H7 (cell line): ENCODE measurements around the gene ZNF462. TPM values are rescaled to one million over a fixed set of nuclear protein-coding genes. Genes with fewer than 3 reads are reported as not detected.

ENCODE experiments used
- DNase-seq: peaks from one replicate; pipeline ENCODE4 v3.0.0; 2012
- H3K27me3 ChIP-seq: 2 replicates; pipeline ENCODE4 v1.6.0; 2011; ENCODE audit warnings: mild to moderate bottlenecking, low read length; ENCODE audit not compliant: control insufficient read depth, insufficient read depth
- H3K36me3 ChIP-seq: replicated peaks from 2 replicates; pipeline ENCODE4 v1.5.1; 2011; ENCODE audit warnings: low read length; ENCODE audit not compliant: control insufficient read depth, insufficient read depth
- H3K4me3 ChIP-seq: 2 replicates; pipeline ENCODE4 v1.5.1; 2011; ENCODE audit warnings: low read depth, mild to moderate bottlenecking, control low read depth, low read length, moderate library complexity; ENCODE audit not compliant: insufficient read depth
- total RNA-seq: library from RNA; depleted of rRNA; stranded (reverse); fragments of >200 nt; shearing (Covaris generic); gene quantifications from 2 replicates; pipeline ENCODE4 v1.2.3, GENCODE V29; 2014

ZNF462 gene
- total RNA-seq, 1 experiment from 2014 or later, result 34.7 TPM

DNA sequence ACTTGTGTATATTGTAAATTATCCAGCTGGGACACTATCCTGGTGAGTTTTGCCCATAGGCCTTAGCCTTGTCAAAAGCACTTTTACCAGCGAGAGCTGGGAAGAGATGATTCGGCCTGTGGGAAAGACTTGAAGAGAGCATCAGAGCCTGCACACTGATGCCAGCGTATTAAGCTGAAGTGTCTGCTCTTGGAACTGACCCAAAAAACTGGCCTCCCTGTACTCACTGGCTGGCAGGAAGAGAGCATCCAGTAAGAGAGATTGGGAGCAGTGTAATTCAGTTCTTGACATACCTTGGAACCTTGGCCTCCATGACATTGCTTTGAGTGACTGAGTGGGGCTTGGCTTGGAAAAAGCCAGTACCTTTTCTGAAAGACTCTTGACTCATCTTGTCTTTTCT is 73.7 kb downstream of the ZNF462 start:
- Histone ChIP-seq H3K36me3 (peaks cover 35% of the 10 kb centered on the region), H3K27me3 (no peaks in the 10 kb centered on the region), H3K4me3 (no peak overlapping the region)
- DNase-seq, result no peak

DNA sequence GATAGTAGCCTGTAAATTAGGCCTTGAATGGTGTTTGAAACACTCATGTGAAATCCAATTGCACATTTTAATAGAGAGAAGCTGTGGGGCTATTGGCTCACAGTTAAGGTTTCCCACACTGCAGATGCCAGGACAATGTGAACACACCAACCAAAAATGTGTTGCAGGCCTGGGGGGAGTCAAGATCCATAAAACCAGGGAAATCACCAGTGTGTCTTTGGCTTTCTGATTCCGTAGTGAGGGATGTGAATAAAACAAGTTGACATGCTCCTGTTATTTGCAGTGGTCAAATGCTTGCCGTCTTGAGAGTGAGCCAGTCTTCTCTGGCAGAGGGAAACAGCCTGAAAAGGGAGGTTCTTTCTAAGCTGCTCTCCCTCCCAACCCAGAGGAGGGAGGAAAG is 79.0 kb downstream of the ZNF462 start:
- DNase-seq, result no peak
- Histone ChIP-seq H3K4me3 (no peak overlapping the region), H3K27me3 (no peaks in the 10 kb centered on the region), H3K36me3 (peaks cover 25% of the 10 kb centered on the region)

DNA sequence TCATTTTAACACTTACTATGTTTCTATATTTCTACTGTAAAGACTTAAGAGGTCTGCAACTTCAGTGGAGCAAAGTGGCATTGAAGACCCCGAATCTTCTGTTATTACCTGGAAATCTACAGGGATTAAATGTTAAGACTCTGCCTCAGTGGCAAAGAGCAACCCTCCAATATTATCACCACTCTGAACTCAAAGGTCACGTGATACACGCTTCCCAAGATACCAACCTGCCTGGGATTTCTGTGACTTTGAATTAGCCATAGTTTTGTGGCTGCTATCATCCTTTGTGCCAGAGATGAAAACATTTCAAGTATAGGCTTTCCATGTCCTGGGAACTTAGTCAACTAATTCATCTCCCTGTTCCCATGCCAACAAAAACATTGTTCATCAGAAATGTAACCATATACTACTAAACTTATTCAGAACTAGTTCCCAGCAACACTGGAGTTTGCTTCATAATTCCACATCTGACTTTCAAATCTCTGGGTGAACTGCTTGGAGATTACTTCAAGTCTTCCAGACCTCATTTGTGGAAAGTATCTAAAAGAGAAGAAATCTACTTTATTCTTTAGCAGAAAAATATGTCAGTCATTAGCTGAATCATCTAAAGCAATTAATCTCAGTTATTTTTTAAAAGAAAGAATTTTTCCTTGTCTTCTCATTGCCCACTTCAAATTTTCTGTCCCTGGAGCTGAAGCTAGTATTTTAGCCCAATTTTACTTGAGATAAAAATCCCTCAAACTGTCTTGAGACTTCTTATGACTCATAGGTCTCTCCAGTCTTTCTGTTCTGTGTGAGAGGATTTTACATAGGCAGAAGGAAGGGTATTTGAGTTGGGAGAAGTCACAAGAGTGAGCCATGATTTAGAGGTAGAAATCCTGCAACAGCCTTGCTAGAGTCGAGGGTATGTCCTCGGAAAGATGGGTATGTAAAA is 83.0 kb downstream of the ZNF462 start:
- Histone ChIP-seq H3K27me3 (no peaks in the 10 kb centered on the region), H3K4me3 (no peak overlapping the region), H3K36me3 (peaks cover 15% of the 10 kb centered on the region)
- DNase-seq, result no peak

DNA sequence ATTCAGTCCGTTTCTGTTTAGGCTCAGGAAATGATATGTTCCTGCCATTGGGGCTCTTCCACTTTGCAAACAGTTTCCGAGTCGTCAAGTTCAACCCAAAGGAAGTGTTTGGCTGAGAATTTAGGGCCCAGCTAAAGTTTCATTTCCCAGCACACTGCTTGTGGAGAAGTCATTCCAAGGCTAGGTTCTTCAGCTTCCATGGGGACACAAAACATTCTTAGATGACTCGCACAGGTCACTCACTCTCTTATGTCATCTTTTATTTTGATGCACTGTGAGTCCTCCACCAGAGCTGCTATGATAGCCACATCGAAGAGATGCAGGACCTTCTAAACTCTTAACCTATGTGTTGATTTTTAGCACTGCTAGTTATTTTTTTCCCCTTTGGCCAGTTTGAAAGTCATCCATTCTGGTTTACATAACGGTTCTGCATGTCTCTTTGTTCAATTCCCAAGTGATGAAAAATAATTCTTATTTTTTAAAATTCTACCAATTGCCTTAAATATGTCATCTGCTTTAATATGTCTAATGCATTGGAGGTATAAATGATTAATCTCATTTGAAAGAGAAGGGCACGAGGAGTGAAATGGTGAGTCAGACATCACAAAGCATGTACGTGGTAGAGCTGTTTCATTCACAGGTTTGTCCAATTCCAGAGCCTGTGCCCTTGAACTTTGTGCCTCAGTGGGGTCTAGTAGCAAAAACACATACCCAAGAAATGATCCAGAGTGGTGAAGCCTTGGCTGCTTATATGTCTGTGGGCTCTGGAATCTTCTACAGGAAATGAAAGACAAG is 84.3 kb downstream of the ZNF462 start:
- no peak for DNase-seq
- H3K36me3 ChIP-seq, result peaks cover 11% of the 10 kb centered on the region

DNA sequence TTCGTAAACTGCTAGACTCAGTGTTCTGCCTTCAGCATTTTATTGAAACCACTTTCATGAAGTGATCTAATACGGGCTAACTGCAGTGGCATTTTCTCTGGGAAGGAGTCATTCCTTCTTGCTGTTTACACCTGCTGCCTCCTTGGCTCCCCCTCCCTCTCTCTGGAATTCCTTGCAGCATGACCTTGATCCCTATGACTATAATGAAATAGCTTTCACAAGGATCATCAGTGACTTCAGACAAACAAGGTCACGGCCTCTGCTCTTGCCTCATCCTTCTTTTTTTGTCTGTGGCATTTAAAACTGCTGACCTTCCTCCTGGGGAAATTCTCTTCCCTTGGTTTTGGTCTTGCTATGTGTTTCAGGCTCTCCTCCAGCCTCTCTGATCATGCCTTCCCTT is 90.2 kb downstream of the ZNF462 start:
- Histone ChIP-seq H3K36me3 (peaks cover 14% of the 10 kb centered on the region), H3K27me3 (no peaks in the 10 kb centered on the region), H3K4me3 (no peak overlapping the region)
- no peak for DNase-seq

More for the DNA sequence above, 84.3 kb downstream of the ZNF462 start:
- no peak overlapping the region for H3K4me3 ChIP-seq
- H3K27me3 ChIP-seq, result no peaks in the 10 kb centered on the region

DNA sequence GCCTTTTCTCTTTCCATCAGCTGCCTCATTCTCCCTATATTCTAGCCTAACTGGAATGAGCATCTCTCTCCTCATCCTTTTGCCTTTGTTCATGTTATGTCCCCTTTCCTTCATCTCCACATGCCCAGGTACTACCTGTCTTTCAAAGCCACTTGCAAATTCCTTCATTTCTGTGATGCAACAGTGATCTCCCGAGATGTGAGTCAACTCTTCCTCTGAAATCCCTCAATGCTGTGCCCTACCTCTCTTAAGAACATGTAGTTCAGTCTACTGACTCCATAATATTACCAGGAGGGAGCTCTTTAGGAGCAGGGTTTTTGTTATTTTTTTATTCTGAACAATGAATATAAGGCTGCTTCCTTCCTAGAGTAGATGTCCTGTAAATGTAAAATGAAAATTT is 91.6 kb downstream of the ZNF462 start:
- Histone ChIP-seq H3K27me3 (no peaks in the 10 kb centered on the region), H3K36me3 (peaks cover 18% of the 10 kb centered on the region), H3K4me3 (no peak overlapping the region)
- no peak for DNase-seq

DNA sequence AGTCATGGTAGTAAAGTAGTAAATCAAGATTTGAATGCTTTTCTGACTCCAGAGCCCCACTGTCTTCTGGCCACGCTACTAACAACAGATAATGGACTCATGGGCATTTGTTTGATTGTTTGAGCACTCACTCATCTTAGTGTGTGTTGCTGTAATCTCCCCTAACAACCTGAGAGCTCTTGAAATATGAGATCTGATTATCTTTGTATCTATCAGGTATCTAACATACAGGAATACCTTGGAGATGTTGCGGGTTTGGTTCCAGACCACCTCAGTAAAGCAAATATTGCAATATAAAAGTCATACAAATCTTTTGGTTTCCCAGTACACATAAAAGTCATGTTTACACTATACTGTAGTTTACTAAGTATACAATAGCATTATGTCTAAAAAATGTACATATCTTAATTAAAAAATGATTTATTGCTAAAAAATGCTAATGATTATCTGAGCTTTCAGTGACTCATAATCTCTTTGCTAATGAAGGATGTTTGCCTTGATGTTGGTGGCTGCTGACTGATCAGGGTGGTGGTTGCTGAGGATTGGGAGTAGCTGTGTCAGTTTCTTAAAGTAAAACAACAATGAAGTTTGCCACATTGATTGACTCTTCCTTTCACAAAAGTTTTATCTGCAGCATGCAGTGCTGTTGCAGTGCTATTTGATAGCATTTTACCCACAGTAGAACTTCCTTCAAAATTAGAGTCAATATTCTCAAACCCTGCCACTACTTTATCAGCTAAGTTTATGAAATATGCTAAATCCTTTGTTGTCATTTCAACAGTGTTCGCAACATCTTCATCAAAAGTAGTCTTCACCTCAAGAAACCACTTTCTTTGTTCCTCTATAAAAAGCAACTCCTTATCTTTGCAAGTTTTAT is 92.2 kb downstream of the ZNF462 start:
- no peak for DNase-seq
- Histone ChIP-seq H3K36me3 (peaks cover 15% of the 10 kb centered on the region), H3K4me3 (no peak overlapping the region), H3K27me3 (no peaks in the 10 kb centered on the region)

DNA sequence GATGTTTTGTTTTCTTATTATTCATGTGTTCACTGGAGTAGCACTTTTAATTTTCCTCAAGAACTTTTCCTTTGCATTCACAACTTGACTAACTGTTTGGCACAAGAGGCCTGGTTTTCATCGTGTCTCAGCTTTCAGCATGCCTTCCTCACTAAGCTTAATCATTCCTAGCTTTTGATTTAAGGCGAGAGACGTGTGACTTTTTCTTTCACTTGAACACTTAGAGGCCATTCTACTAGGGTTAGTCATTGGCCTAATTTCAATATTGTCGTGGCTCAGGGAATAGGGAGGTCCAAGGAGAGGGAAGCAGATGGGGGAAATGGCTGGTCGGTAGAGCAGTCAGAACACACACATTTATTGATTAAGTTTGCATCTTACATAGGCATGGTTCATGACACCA is 94.0 kb downstream of the ZNF462 start:
- H3K4me3 ChIP-seq, result no peak overlapping the region
- DNase-seq, result no peak
- H3K36me3 ChIP-seq, result peaks cover 16% of the 10 kb centered on the region
- no peaks in the 10 kb centered on the region for H3K27me3 ChIP-seq

DNA sequence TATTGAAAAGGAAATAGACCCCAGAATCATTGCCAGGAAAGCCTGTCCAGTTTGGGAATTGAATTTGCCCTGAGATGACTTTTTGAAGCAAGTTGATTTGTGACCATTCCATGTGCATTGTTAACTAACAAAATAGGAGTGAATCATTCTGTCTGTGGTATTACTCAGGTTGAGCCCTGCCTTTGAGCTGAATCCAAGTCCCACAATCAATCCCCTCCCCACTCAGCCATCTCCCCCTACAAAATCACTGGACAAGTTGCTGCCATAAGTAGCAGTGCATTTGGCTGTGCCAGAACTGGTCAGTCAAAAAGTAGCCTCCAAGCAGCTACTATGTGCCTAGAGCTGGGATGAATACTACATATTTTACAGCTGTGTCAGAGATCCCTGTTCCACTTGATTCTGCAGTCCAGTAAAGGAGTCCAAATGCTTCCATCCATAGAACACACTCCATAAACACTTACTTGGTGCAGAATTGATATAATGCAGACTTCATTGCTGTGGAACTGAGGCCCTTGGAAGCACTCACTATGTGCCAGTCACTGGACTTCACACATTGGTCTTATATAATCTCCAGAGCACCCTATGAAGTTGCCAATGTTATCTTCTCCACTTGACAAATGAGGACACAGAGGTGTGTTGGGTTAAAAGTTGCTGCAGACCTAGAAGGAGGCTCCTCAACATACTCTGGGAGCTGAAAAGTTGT is 96.1 kb downstream of the ZNF462 start:
- no peak for DNase-seq
- Histone ChIP-seq H3K27me3 (no peaks in the 10 kb centered on the region), H3K36me3 (peaks cover 15% of the 10 kb centered on the region), H3K4me3 (no peak overlapping the region)

DNA sequence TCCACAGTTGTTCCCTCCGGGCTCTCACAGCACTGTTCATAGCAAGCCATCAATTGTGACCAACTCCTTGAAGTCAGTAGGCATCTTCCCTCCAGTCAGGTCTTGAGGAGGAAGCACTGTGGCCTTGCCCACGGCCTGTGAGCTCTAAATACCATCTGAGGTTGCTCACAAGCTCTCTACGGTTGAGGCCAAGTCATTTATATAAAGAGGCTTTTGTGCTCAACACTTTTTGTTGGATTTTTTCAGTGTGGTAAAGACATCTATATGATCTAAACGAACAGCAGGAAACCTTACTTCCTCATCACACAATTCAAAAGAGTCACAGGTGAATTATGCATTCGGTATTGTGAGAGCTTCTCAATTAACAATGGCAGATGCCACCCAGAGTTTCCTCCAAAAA is 97.3 kb downstream of the ZNF462 start:
- Histone ChIP-seq H3K27me3 (no peaks in the 10 kb centered on the region), H3K36me3 (peaks cover 15% of the 10 kb centered on the region), H3K4me3 (no peak overlapping the region)
- DNase-seq, result no peak

DNA sequence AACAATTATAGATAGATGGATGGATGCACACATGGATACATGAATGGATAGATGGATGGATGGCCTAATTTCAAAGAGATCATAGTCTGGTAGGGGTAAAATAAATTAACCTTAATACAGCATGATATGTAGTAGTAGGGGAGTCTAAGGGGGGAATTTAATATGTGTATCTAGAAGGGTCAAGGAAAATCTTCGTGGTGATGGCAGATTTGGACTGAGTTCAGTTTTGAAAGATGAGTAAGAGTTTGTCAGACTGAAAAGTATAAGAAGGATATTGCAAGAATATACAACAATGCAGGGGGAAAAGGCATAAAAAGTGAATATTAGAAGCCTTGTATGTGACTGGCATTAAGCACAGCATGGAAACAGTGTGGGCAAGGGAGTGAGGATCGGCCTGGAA is 98.7 kb downstream of the ZNF462 start:
- peaks cover 13% of the 10 kb centered on the region for H3K36me3 ChIP-seq
- H3K4me3 ChIP-seq, result no peak overlapping the region
- no peaks in the 10 kb centered on the region for H3K27me3 ChIP-seq
- no peak for DNase-seq

DNA sequence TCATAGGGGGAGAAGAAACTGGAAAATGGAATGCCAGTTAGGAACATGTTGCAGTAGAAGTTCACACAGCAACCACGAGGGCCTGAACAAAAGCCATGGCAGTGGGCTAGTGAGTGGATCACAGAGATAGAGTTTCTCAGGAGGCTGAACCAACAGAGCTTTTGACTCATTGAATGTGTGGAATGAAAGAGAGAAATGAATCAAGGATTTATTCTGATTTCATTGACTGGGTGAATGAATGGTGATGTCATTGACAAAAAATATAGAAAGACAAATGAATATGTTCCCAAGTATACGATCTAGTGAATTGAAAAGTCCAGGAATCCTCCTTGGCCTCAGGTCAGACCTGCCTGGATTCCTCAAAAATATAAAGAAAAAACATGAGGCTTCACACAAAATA is 99.2 kb downstream of the ZNF462 start:
- no peaks in the 10 kb centered on the region for H3K27me3 ChIP-seq
- H3K4me3 ChIP-seq, result no peak overlapping the region
- peaks cover 13% of the 10 kb centered on the region for H3K36me3 ChIP-seq
- DNase-seq, result no peak

DNA sequence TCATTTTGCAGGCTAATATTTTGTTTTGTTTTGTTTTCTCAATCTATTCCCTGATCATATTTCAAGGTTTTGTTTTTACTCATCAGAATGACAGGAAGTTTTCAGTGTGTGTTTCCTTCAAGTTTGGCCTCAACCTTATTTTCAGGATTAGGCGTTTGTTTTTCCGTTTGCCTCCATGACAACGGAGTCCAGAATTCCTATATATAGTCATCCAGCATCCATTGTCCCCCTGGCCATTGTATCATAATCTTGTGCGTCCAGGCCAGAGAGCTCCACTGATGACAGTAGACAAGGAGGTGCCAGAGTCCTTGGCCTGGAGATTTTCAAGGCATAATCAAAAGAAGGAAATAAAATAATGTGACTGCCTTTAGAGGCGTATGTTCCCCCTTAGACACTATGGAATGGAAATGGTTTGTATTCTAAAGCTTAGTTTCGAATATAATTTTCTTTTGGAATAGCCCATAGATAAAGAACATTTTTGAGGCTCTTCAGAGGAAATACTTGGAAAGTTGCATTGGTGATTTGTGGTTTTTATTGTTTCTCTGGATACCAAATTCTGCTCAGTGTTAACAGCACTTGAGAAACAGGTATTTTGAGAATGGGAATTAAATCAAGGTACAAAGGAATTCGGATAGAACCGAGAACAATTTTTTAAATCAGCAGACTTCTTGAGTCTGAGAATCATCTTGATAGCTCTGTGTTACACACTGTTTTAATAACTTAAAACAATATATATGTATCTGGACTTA is 99.8 kb downstream of the ZNF462 start:
- Histone ChIP-seq H3K4me3 (no peak overlapping the region), H3K36me3 (peaks cover 10% of the 10 kb centered on the region), H3K27me3 (no peaks in the 10 kb centered on the region)
- no peak for DNase-seq
